ENCODE measurements around the gene MED29. TPM values are rescaled to one million over a fixed set of nuclear protein-coding genes. Genes with fewer than 3 reads are reported as not detected.

MED29 gene
- total and polyA plus RNA-seq, 2 of the 13 experiments (the other 11 are each of a cell fraction or from before 2014, with no cell fraction given), result 14.0 to 19.7 TPM

- 96% methylated on average over 8 of the region's 8 CpGs for WGBS (ENCODE audit: low lambda C conversion rate)
- Histone ChIP-seq H3K36me3 (replicated peaks in 1 of 2; ENCODE audit: control insufficient read depth in 1 of 2, insufficient read depth in 2 of 2, low read length in 2 of 2) (peaks cover 11 to 26% of the 10 kb centered on the region in 2 experiments), H3K79me2 (ENCODE audit: insufficient read depth, low read length) (peaks cover 24% of the 10 kb centered on the region), H3K27me3 (ENCODE audit: control insufficient read depth in 1 of 2, insufficient read depth in 2 of 2, low read length in 2 of 2) (no peaks in the 10 kb centered on the region; a peak in 1 of 5 replicates), H3K27ac (ENCODE audit: extremely low read length, insufficient read depth, low read length) (no peak overlapping the region), H3K9ac (ENCODE audit: insufficient read depth, low read depth, low read length) (no peak overlapping the region), H3K4me2 (ENCODE audit: low read depth, low read length) (no peak overlapping the region), H2AFZ (ENCODE audit: low read length) (no peak overlapping the region), H3K4me1 (ENCODE audit: insufficient read depth, low read length) (peaks cover 76% of the 10 kb centered on the region), H3K4me3 (replicated peaks in 1 of 3; ENCODE audit: insufficient read depth in 1 of 3, low read depth in 2 of 3, low read length in 3 of 3) (no peak overlapping the region), H4K20me1 (ENCODE audit: insufficient read depth, low read length) (peaks cover 29% of the 10 kb centered on the region), H3K9me3 (ENCODE audit: low read length) (no peaks in the 10 kb centered on the region)
- TF ChIP-seq ZNF749 (CRISPR knock-in tag; IDR thresholded peaks at IDR 0.05; ENCODE audit: borderline replicate concordance) (no peak), SMYD3 (CRISPR knock-in tag; IDR thresholded peaks at IDR 0.05) (no peak), NR1H2 (CRISPR knock-in tag; IDR thresholded peaks at IDR 0.05; ENCODE audit: borderline replicate concordance, low read depth) (no peak), HMGXB4 (CRISPR knock-in tag; IDR thresholded peaks at IDR 0.05; ENCODE audit: borderline replicate concordance in 1 of 2, low read depth in 1 of 2) (no peak), ELF3 (CRISPR knock-in tag; IDR thresholded peaks at IDR 0.05) (no peak), CENPBD1 (CRISPR knock-in tag; IDR thresholded peaks at IDR 0.05; ENCODE audit: borderline replicate concordance, low read depth) (no peak), POLR2A (IDR thresholded peaks at IDR 0.05; ENCODE audit: insufficient read depth in 1 of 2, low read depth in 2 of 2, low read length in 2 of 2) (peak in 1 of 2 experiments; percentile 21; a peak in 1 of 4 replicates), POLR2AphosphoS5 (IDR thresholded peaks at IDR 0.05; ENCODE audit: low read depth, low read length) (0 out of 2 replicates have a peak, but pooled peaks have one; percentile 11), KDM4B (CRISPR knock-in tag; IDR thresholded peaks at IDR 0.05) (no peak), ZSCAN30 (CRISPR knock-in tag; IDR thresholded peaks at IDR 0.05) (no peak)
- in situ Hi-C loops (cut with HindIII; ENCODE audit: extremely low pct_ligation_motif_present, low pct_unique_long_range_greater_than_20kb), result no loop called here
- ChIA-PET POLR2A (interaction anchor here (0.9 to 2.4 kb wide), 7 partner anchors 13 to 41 kb away, joined by 3 to 12 read pairs (median 6); partner anchors contain the start of genes MED29, PLEKHG2 and SUPT5H), CTCF (ENCODE audit: low intra/inter-chr PET ratio, low total read pairs) (no interaction called here)
- BruUV-seq (replicated peaks), result no TSS peak
- no peak for DNase-seq (ENCODE audit: low spot score)
- ATAC-seq, result no peak
- intact Hi-C loops (cut with micrococcal nuclease; ENCODE audit: unreplicated experiment), result no loop called here
- FAIRE-seq, result no peak
Observed at GRCh38 chr19:39432677-39433025, 41.5 kb downstream of the MED29 start.

All from HepG2 (cell line).